ENCODE results near the gene PTGR3.

Gene PTGR3, protein sequence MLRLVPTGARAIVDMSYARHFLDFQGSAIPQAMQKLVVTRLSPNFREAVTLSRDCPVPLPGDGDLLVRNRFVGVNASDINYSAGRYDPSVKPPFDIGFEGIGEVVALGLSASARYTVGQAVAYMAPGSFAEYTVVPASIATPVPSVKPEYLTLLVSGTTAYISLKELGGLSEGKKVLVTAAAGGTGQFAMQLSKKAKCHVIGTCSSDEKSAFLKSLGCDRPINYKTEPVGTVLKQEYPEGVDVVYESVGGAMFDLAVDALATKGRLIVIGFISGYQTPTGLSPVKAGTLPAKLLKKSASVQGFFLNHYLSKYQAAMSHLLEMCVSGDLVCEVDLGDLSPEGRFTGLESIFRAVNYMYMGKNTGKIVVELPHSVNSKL

DNA sequence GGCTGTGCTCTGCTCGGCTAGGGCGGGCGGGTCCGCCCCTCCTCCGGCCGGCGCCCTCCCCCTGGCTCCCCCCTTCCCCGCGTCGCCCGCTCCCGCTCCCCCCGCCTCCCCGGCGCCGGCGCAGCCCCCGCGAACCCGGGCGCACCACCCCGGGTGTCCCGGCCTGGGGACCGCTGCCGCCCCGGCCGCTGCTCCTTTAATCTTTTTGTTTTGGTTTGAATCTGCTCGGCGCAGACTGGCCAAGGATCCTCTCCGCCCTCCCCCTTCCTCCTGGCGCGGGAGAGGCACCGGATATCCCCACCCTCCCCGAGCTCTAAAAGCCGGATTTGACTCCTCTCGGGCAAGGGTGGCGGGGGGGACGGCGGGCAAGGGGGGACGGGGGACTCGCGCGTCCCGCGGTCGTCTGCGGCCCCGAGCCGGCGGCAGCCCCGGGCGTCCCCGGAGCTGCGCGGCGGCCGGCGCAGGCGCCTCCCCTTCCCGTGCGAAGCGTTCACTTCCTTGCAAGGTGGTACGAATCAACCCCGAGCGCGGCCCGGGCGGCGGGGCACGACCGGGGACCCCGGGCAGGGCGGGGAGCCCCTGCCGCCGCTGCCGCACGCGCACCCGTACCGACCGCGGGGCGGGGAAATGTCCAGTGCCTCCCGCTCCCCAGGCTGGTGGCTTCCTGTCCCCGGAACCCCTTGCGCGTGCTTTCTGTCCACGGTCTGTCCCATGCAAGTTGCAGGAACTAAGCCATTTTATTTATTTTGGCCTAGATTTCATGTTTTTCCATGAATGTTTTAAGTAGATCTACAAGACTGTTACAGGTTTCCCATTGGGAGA lies at the start of gene PTGR3:
PTGR3 (minus strand) TSS at position 11 of the 822 bp plus-strand sequence. CDS start 81 bp downstream, outside the sequence.
- peak; percentile 66 for DNase-seq

DNA sequence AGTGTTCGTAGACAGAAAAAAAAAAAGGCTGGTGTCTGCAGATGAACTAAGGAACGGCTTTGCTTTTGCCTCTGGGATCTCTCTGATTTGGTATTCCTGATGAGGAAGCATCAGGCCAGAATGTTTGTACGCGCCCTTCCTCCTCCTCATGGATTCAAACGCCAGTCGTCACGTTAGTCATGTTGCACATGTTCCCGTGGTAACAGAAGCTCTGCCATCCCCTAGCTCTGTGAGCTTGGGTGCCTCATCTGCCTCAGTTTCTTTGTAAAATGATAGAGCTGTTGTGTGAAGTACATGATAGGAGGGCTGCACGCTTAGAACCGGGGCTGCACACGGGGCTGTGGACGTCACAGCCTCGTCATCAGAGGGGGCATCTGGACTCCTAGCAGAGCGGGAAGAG lies 48.7 kb upstream of the PTGR3 start:
- DNase-seq: no peak

GRCh38 chr18:75256376-75256775 lies 47.4 kb upstream of the PTGR3 start:
- no peak for DNase-seq

GRCh38 chr18:75255094-75255493 lies 46.2 kb upstream of the PTGR3 start:
- DNase-seq: no peak

DNA sequence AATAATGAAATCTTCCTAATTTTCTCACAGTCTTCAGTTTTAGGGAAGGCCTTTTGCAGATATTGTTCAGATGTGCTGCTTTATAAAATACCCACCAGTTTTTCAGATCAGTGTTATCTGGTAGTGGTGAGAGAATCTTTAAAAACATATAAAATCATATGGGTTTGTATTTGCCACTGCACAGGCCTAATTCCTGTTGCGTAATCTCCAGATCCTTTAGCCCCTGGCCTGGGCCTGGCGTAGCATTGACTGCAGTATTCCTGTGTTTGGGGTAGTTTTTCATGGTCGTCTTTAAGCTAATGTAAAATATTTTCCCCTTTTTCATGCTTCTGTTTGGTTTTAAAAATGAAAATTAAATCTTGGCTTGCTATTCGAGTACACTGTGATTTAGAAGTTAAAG lies 44.8 kb upstream of the PTGR3 start:
- no peak for DNase-seq

GRCh38 chr18:75253043-75253442 lies 44.1 kb upstream of the PTGR3 start:
- DNase-seq: no peak

- no peak for DNase-seq
Measured at GRCh38 chr18:75252136-75252535, 43.2 kb upstream of the PTGR3 start.

DNA sequence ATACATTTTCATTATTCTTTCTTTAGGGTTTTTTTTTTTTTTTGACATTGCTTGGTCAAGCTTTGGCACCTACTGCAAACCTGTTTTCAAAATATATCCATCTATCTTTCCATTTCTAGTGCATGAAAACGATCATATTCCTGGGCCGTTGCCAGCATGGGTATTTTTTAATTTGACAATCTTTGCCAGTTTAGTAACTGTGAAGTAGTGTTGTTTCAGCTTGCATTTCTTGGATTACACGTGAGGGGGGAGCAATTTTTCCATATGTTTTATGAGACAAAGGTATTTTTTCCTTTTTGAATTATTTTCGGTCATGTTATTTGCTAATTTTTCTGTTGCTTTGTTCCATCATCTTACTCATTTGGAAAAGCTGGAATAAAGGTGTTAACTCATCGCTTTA lies 42.5 kb upstream of the PTGR3 start:
- no peak for DNase-seq

GRCh38 chr18:75250471-75250821 lies 41.5 kb upstream of the PTGR3 start:
- no peak for DNase-seq

DNA sequence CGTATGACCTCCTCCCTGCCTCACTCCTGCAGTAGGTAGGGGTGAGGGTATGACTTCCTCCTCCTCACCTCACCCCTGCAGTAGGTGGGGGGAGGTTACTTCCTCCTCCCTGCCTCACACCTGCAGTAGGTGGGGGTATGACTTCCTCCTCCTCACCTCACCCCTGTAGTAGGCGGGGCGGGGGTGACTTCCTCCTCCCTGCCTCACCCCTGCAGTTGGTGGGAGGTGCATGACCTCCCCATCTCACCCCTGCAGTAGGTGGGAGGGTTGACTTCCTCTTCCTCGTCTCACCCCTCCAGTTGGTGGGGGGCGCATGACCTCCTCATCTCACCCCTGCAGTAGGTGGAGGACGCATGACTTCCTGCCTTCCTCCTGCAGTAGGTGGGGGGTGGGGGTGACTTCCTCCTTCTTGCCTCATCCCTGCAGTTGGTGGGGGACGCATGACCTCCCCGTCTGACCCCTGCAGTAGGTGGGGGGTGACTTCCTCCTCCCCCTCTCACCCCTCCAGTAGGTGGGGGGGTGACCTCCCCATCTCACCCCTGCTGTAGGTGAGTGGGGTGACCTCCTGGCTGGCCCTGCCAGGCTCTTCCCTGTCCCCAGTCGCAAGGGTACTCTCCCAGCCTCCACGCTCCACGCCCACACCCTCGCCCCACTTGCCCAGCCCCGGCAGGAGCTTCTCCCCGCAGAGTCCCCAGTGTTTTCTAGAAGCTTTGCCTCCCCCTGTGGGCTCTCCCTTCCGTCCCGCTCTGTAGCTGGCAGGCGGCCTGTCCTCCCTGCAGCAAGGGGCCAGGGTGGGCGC lies 40.9 kb upstream of the PTGR3 start:
- DNase-seq: no peak

- DNase-seq: no peak
Measured at GRCh38 chr18:75249175-75249518, 40.2 kb upstream of the PTGR3 start.

DNA sequence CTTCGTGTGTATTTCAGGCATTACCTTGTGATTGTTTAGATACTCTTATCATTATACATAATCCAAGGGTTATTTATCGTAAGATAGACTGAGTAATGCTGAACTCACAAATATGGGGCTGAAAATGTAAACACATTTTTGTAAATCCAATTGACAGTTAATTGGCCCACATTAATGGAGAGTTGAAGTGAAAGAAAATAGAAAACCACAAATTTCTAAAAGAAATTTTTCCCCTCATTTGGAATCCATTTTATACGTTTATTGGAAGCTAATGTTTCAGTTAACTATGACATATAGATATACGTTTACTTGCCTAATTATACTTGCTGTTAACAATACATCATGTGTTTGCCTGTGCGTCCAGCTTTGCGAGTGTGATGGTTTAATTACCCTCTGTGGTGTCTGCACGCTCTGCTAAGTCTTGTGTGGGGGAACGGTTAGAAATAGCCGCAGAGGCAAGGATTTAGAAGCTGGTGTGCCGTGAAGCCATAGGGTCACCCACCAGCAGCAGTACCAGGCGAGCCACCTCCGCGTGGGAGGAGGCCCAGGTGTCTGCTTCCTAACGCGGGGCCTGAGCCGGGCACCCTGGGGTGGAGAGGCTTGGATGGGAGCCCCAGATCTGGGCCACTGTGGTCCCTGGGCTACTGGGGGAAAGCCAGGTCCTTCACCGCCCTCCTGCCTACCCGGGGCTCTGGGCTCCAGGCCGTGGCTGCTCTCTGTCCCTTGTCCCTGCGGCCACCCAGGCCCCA lies 39.7 kb upstream of the PTGR3 start:
- DNase-seq: peak; percentile 68

GRCh38 chr18:75247611-75248421 lies 38.9 kb upstream of the PTGR3 start:
- DNase-seq: peak; percentile 71

- DNase-seq: no peak
Measured at GRCh38 chr18:75246721-75247610, 38.0 kb upstream of the PTGR3 start.

GRCh38 chr18:75244351-75245313 lies 35.7 kb upstream of the PTGR3 start:
- no peak for DNase-seq

DNA sequence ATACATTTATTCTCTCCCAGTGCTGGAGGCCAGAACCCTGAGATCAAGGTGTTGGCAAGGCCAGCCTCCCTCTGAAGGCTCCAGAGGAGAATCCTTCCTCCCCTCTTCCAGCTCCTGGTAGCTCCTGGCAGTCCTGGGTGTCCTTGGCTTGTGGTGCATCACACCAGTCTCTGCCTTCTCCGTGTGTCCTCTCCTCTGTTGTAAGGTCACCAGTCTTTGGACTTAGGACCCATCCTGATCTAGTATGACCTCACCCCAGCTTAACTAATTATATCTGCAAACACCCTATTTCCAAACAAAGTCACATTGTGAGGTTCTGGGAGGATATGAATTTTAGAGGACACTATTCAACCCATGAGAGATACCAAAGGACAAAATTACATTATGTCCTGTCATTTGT lies 32.8 kb upstream of the PTGR3 start:
- DNase-seq: no peak

GRCh38 chr18:75240433-75240832 lies 31.5 kb upstream of the PTGR3 start:
- DNase-seq: no peak

GRCh38 chr18:75238786-75239185 lies 29.8 kb upstream of the PTGR3 start:
- DNase-seq: no peak

DNA sequence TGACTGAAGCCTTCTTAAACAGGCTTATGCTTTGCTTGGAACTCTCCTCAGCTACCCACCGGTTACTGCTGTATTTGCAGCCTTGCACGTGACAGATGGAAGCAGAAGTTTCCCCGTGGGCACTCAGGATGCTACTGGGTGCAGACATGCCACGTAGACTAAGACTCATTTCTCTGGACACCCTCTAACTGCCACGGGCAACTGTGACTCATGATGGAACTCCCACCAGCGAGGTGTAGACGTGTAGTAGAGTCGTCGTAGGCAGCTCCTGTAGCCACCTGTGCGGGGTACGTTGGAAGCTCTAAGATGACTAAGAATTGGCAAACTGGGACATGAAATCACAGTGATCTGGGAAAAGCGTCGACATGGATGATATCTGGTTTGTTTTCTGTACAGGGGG lies 29.2 kb upstream of the PTGR3 start:
- no peak for DNase-seq

GRCh38 chr18:75235896-75236295 lies 27.0 kb upstream of the PTGR3 start:
- DNase-seq: no peak
